Right lobe of liver (tissue), 6 donors: ENCODE results near the gene OVCH1. TPM values are rescaled to one million over a fixed set of nuclear protein-coding genes. Genes with fewer than 3 reads are reported as not detected.

Source experiments
- ATAC-seq, 4 donors: fragments of 200-7000 bp; cut with Tn5 transposase; one replicate each; pipeline ENCODE4 v1.9.1; 2020; ENCODE audit warnings: mild to moderate bottlenecking in 4 of 4, moderate library complexity in 4 of 4
- DNase-seq, 3 donors: peaks; one replicate each; pipeline ENCODE4 v3.0.0-alpha.2; 2020
- H3K27ac ChIP-seq, 3 donors: fragments of 200-600 bp; one replicate each; pipeline ENCODE4 v1.8.0; 2022
- H3K27me3 ChIP-seq, 2 donors: fragments of 200-600 bp; one replicate each; pipeline ENCODE4 v1.8.0; 2022
- H3K36me3 ChIP-seq, 4 donors: fragments of 200-600 bp; sonication (generic) in 1 of 4; one replicate each; pipeline versions ENCODE4 v1.5.1 to v1.8.0; 2017 to 2022; ENCODE audit warnings: control low read depth in 1 of 4
- H3K4me1 ChIP-seq, 4 donors: fragments of 200-600 bp; sonication (generic) in 1 of 4; one replicate each; pipeline versions ENCODE4 v1.5.1 to v1.8.0; 2017 to 2022; ENCODE audit warnings: control low read depth in 1 of 4
- H3K4me3 ChIP-seq, 3 donors: fragments of 200-600 bp; one replicate each; pipeline ENCODE4 v1.8.0; 2022
- H3K9me3 ChIP-seq, 4 donors: fragments of 200-600 bp; sonication (generic) in 1 of 4; one replicate each; pipeline versions ENCODE4 v1.5.1 to v1.8.0; 2017 to 2022; ENCODE audit warnings: control low read depth in 1 of 4
- POLR2A ChIP-seq: fragments of 450-650 bp; IDR thresholded peaks from one replicate; pipeline ENCODE4 v1.6.1; 2017; ENCODE audit warnings: antibody characterized with exemption, mild to moderate bottlenecking
- WGBS: methylation state at CpG from one replicate; pipeline ENCODE4 v1.1.6; 2018; ENCODE audit warnings: low coverage, low lambda C conversion rate; ENCODE audit not compliant: insufficient coverage; ENCODE audit errors: missing lambda C conversion rate; 5-methylcytosine and 5-hydroxymethylcytosine counted together
- intact Hi-C, 2 donors: fragments of 100-400 bp; cut with DNase I; formaldehyde crosslinking; loops; one replicate each; pipeline versions ENCODE4 v1.11.2 to v1.14.1; 2022
- total RNA-seq, 6 experiments: library from RNA; depleted of rRNA in 2 of 6; stranded (reverse); fragments of >200 nt in 2 of 6; fragmentation: NEBNext Ultra II Directional in 3 of 6; extraction: Animal tissue kit (Norgen Biotek cat#: 25700) in 3 of 6; gene quantifications; one replicate each; pipeline versions ENCODE4 v1.1.0 to v1.2.4, GENCODE V29; 2016 to 2023
- TF ChIP-seq, protein P1 (sequence below), 4 donors: fragments of 200-600 bp in 3 of 4; fragments of 450-650 bp in 1 of 4; IDR thresholded peaks; one replicate each; pipeline versions ENCODE4 v1.5.1 to v1.8.0; 2016 to 2022; ENCODE audit warnings: antibody characterized with exemption in 4 of 4, mild to moderate bottlenecking in 2 of 4
- donor health status: DM: no; HTN: yes; CAD: no.
- donor health status: DM: no; HTN: no; CAD: no.
- donor health status: DM: no; HTN: no; CAD: no.
- donor health status: DM: no; HTN: yes; CAD: no.
- donor health status: DM: no; HTN: yes; CAD: no.

Gene OVCH1
- total RNA-seq, 6 experiments from 2014 or later = 0.05 TPM; not detected in 5

GRCh38 chr12:29426498-29426897, 71.0 kb downstream of the OVCH1 start:
- WGBS = 77% methylated on average over 2 of the region's 2 CpGs
- no peak for DNase-seq
- no peaks in the 10 kb centered on the region for H3K27me3 ChIP-seq

DNA sequence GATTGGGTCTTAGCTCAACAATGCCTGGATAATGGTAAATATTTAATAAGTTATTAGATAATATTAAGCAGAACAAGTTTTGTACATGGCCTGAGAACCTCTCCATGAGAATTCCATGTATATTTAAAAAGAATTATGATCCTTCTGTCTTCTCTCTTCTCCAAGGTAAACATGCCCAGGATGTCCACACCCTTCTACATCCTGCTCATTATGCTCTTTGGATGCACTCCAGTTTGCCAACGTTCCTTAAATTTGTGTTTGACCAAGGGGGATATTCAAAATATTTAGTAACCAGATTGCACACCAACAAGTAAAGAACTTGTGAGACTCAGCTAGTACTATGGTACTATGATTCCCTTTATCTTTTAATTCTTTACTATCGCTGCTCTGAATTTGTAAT, 71.8 kb downstream of the OVCH1 start:
- Histone ChIP-seq H3K4me3 (no peak overlapping the region), H3K27me3 (no peaks in the 10 kb centered on the region), H3K9me3 (no peaks in the 10 kb centered on the region), H3K27ac (no peak overlapping the region), H3K4me1 (peaks cover 0 to 17% (median 3%) of the 10 kb centered on the region in 4 donors), H3K36me3 (no peaks in the 10 kb centered on the region)
- ATAC-seq (no peak), DNase-seq (no peak)
- intact Hi-C loops = no loop called here
- 32% methylated on average over 2 of the region's 2 CpGs for WGBS
- no peak for TF ChIP-seq POLR2A
- TF ChIP-seq, protein P1, sequence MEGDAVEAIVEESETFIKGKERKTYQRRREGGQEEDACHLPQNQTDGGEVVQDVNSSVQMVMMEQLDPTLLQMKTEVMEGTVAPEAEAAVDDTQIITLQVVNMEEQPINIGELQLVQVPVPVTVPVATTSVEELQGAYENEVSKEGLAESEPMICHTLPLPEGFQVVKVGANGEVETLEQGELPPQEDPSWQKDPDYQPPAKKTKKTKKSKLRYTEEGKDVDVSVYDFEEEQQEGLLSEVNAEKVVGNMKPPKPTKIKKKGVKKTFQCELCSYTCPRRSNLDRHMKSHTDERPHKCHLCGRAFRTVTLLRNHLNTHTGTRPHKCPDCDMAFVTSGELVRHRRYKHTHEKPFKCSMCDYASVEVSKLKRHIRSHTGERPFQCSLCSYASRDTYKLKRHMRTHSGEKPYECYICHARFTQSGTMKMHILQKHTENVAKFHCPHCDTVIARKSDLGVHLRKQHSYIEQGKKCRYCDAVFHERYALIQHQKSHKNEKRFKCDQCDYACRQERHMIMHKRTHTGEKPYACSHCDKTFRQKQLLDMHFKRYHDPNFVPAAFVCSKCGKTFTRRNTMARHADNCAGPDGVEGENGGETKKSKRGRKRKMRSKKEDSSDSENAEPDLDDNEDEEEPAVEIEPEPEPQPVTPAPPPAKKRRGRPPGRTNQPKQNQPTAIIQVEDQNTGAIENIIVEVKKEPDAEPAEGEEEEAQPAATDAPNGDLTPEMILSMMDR (IDR thresholded peaks at IDR 0.05) = no peak

More at GRCh38 chr12:29426498-29426897, 71.0 kb downstream of the OVCH1 start:
- intact Hi-C loops = no loop called here
- no peak for TF ChIP-seq POLR2A
- TF ChIP-seq, protein P1 (IDR thresholded peaks at IDR 0.05) = no peak
- peaks cover 0 to 17% (median 3%) of the 10 kb centered on the region in 4 donors for H3K4me1 ChIP-seq
- no peak overlapping the region for H3K27ac ChIP-seq
- no peaks in the 10 kb centered on the region for H3K36me3 ChIP-seq
- no peaks in the 10 kb centered on the region for H3K9me3 ChIP-seq
- no peak for ATAC-seq
- H3K4me3 ChIP-seq = no peak overlapping the region

GRCh38 chr12:29416748-29417147, 80.7 kb downstream of the OVCH1 start:
- ATAC-seq (no peak), DNase-seq (no peak)
- intact Hi-C loops = no loop called here
- H3K27me3 ChIP-seq = no peaks in the 10 kb centered on the region
- no peaks in the 10 kb centered on the region for H3K4me1 ChIP-seq
- no peak overlapping the region for H3K4me3 ChIP-seq
- H3K36me3 ChIP-seq = no peaks in the 10 kb centered on the region
- no peak overlapping the region for H3K27ac ChIP-seq
- H3K9me3 ChIP-seq = no peaks in the 10 kb centered on the region
- no peak for TF ChIP-seq POLR2A
- TF ChIP-seq, protein P1 (IDR thresholded peaks at IDR 0.05) = no peak

DNA sequence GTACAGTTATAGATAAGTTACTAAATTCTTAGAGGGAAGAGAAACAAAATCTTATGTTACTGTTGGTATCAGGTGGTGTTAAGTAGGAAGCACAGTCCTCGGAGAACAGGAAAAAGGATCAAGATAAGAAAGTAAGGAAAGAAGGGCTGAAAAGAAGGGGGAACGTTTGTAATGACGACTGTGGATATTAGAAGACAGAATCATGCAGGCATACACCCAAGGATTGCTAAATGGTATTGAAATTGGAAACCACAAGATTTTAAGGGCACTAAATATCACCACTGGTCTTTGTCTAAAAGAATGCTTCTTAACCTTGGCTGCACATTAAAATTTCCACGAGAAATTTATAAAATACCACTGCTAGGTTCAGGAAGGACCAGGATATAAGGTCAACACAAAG, 82.4 kb downstream of the OVCH1 start:
- intact Hi-C loops = no loop called here
- TF ChIP-seq, protein P1 (IDR thresholded peaks at IDR 0.05) = no peak
- TF ChIP-seq POLR2A = no peak
- no peaks in the 10 kb centered on the region for H3K27me3 ChIP-seq
- WGBS = 22% methylated on average over 4 of the region's 4 CpGs
- no peak for DNase-seq
- no peaks in the 10 kb centered on the region for H3K9me3 ChIP-seq
- no peaks in the 10 kb centered on the region for H3K36me3 ChIP-seq
- no peak for ATAC-seq
- H3K27ac ChIP-seq = no peak overlapping the region
- H3K4me1 ChIP-seq = no peaks in the 10 kb centered on the region
- H3K4me3 ChIP-seq = no peak overlapping the region

GRCh38 chr12:29414368-29414767, 83.1 kb downstream of the OVCH1 start:
- Histone ChIP-seq H3K36me3 (no peaks in the 10 kb centered on the region), H3K4me1 (no peaks in the 10 kb centered on the region), H3K4me3 (no peak overlapping the region), H3K27me3 (no peaks in the 10 kb centered on the region), H3K9me3 (no peaks in the 10 kb centered on the region), H3K27ac (no peak overlapping the region)
- intact Hi-C loops = no loop called here
- TF ChIP-seq POLR2A = no peak
- TF ChIP-seq, protein P1 (IDR thresholded peaks at IDR 0.05) = no peak
- ATAC-seq (no peak), DNase-seq (no peak)
